Fibroblast of lung (primary cell): ENCODE measurements around the gene KRT7. TPM values are rescaled to one million over a fixed set of nuclear protein-coding genes. Genes with fewer than 3 reads are reported as not detected.

Experiments
- DNase-seq, 2 donors: peaks; one replicate each; pipeline versions ENCODE4 v3.0.0 to v3.0.0-alpha.2; 2010; ENCODE audit warnings: low read depth in 2 of 2
- H2AFZ ChIP-seq: 2 replicates; pipeline ENCODE4 v1.5.1; 2012; ENCODE audit warnings: low read length, control low read depth, inconsistent platforms
- H3K27ac ChIP-seq: 2 replicates; pipeline ENCODE4 v1.5.1; 2011; ENCODE audit warnings: low read length, control low read depth; ENCODE audit not compliant: insufficient read depth
- H3K27me3 ChIP-seq: 2 replicates; pipeline ENCODE4 v1.5.1; 2011; ENCODE audit warnings: mild to moderate bottlenecking, low read length; ENCODE audit not compliant: control insufficient read depth, insufficient read depth
- H3K36me3 ChIP-seq: 2 replicates; pipeline ENCODE4 v1.5.1; 2011; ENCODE audit warnings: low read length; ENCODE audit not compliant: control insufficient read depth, insufficient read depth
- H3K4me1 ChIP-seq: 2 replicates; pipeline ENCODE4 v1.5.1; 2011; ENCODE audit warnings: low read length; ENCODE audit not compliant: control insufficient read depth, insufficient read depth; ENCODE audit errors: extremely low read depth
- H3K4me2 ChIP-seq: 2 replicates; pipeline ENCODE4 v1.5.1; 2011; ENCODE audit warnings: low read length, control low read depth; ENCODE audit not compliant: insufficient read depth; ENCODE audit errors: extremely low read depth
- H3K4me3 ChIP-seq, 4 experiments: fragments of 200-600 bp in 1 of 4; sonication (generic) in 1 of 4; replicated peaks in 1 of 4; 2 replicates each; pipeline ENCODE4 v1.5.1; 2011 to 2016; ENCODE audit warnings: low read length in 4 of 4, low read depth in 3 of 4, mild to moderate bottlenecking in 3 of 4, control low read depth in 2 of 4, inconsistent platforms in 1 of 4, mixed read lengths in 1 of 4; ENCODE audit not compliant: insufficient read depth in 1 of 4; ENCODE audit errors: control extremely low read depth in 1 of 4
- H3K79me2 ChIP-seq: 2 replicates; pipeline ENCODE4 v1.5.1; 2012; ENCODE audit warnings: mild to moderate bottlenecking, low read length, inconsistent platforms; ENCODE audit not compliant: control insufficient read depth, insufficient read depth
- H3K9ac ChIP-seq: 2 replicates; pipeline ENCODE4 v1.5.1; 2011; ENCODE audit warnings: mild to moderate bottlenecking, low read length, control low read depth; ENCODE audit not compliant: insufficient read depth
- H3K9me3 ChIP-seq: 2 replicates; pipeline ENCODE4 v1.5.1; 2012; ENCODE audit warnings: low read depth, low read length; ENCODE audit not compliant: control insufficient read depth, insufficient read depth
- H4K20me1 ChIP-seq: 2 replicates; pipeline ENCODE4 v1.5.1; 2011; ENCODE audit warnings: low read length; ENCODE audit not compliant: control insufficient read depth, insufficient read depth; ENCODE audit errors: extremely low read depth
- CTCF ChIP-seq, 2 donors: IDR thresholded peaks in 1 of 2; conservative IDR thresholded peaks in 1 of 2; 1 replicate in 1 of 2; 2 replicates in 1 of 2; pipeline ENCODE4 v1.5.1; 2011 to 2012; ENCODE audit warnings: low read length in 2 of 2, control low read depth in 1 of 2, inconsistent platforms in 1 of 2, low read depth in 1 of 2, mild to moderate bottlenecking in 1 of 2
- EZH2 ChIP-seq: IDR thresholded peaks from 2 replicates; pipeline ENCODE4 v1.5.1; 2012; ENCODE audit warnings: low read length, control low read depth, mild to moderate bottlenecking; ENCODE audit errors: missing control alignments
- polyA plus RNA-seq, 2 donors: library from polyadenylated mRNA; depleted of rRNA in 1 of 2; stranded (reverse) in 1 of 2; unstranded in 1 of 2; fragments of >200 nt; gene quantifications; 2 replicates each; pipeline ENCODE4 v1.2.1, GENCODE V29; 2011 to 2012; ENCODE audit warnings: missing spikeins in 1 of 2
- total RNA-seq: library from RNA; depleted of rRNA; stranded (reverse); fragments of >200 nt; gene quantifications from 2 replicates; pipeline ENCODE4 v1.2.1, GENCODE V29; 2014

KRT7 gene
- total and polyA plus RNA-seq, 2 donors (not counting 1 experiment from before 2014, with no cell fraction given): 3.5 to 8.6 TPM

GRCh38 chr12:52235001-52235764, 2.1 kb downstream of the KRT7 start:
- H3K4me2 ChIP-seq: no peak overlapping the region
- no peak for DNase-seq

DNA sequence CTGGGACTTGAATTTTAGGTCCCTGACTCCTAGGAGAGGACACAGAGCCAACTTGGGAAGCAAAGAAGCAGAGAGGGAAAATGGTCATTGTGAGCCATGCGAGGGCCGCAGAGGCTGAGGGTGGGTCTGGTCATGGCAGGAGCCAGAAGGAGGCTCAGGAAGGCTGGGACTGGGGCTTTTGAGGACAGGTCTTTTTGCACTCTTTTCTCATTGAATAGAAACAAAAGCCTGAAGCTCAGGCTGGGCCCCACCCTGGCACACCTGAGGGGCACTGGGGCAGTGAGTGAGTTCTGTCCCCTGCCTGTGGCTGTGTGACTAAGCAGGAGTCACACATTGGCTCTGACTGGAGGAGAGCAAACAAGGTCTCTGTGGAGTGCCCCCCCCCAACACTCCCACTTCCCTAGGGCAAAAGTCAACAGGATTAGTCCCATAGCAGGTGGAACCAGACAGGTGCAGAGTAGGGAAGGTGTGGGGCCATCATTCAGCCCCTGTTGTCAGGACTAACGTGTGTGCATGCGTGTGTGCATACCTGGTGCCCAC, 2.8 kb downstream of the KRT7 start:
- TF ChIP-seq CTCF (conservative IDR thresholded peaks at IDR 0.05 in 1 of 2, IDR thresholded peaks at IDR 0.05 in 1 of 2; ENCODE audit: low read depth in 1 of 2, low read length in 2 of 2) (no peak), EZH2 (no peak)
- Histone ChIP-seq H3K9me3 (no peaks in the 10 kb centered on the region), H3K4me1 (peaks cover 13% of the 10 kb centered on the region), H3K4me2 (no peak overlapping the region), H3K27me3 (no peaks in the 10 kb centered on the region), H3K36me3 (no peaks in the 10 kb centered on the region), H3K79me2 (no peaks in the 10 kb centered on the region), H3K27ac (no peak overlapping the region), H3K4me3 (no peak overlapping the region), H2AFZ (no peak overlapping the region), H4K20me1 (no peaks in the 10 kb centered on the region), H3K9ac (no peak overlapping the region)
- DNase-seq: no peak

More at GRCh38 chr12:52235001-52235764, 2.1 kb downstream of the KRT7 start:
- no peak overlapping the region for H3K27ac ChIP-seq
- no peak overlapping the region for H2AFZ ChIP-seq
- H3K27me3 ChIP-seq: no peaks in the 10 kb centered on the region
- H3K9ac ChIP-seq: no peak overlapping the region
- no peaks in the 10 kb centered on the region for H4K20me1 ChIP-seq
- TF ChIP-seq EZH2 (no peak), CTCF (conservative IDR thresholded peaks at IDR 0.05 in 1 of 2, IDR thresholded peaks at IDR 0.05 in 1 of 2; ENCODE audit: low read depth in 1 of 2, low read length in 2 of 2) (no peak)
- peaks cover 18% of the 10 kb centered on the region for H3K4me1 ChIP-seq
- H3K36me3 ChIP-seq: no peaks in the 10 kb centered on the region
- H3K4me3 ChIP-seq: no peak overlapping the region
- H3K9me3 ChIP-seq: no peaks in the 10 kb centered on the region
- no peaks in the 10 kb centered on the region for H3K79me2 ChIP-seq

GRCh38 chr12:52236386-52237050, 3.5 kb downstream of the KRT7 start:
- no peaks in the 10 kb centered on the region for H3K79me2 ChIP-seq
- H3K9me3 ChIP-seq: no peaks in the 10 kb centered on the region
- TF ChIP-seq EZH2: no peak
- no peak for TF ChIP-seq CTCF (conservative IDR thresholded peaks at IDR 0.05 in 1 of 2, IDR thresholded peaks at IDR 0.05 in 1 of 2; ENCODE audit: low read depth in 1 of 2, low read length in 2 of 2)
- H4K20me1 ChIP-seq: no peaks in the 10 kb centered on the region
- H3K4me2 ChIP-seq: no peak overlapping the region
- no peaks in the 10 kb centered on the region for H3K36me3 ChIP-seq
- H3K4me1 ChIP-seq: peaks cover 6% of the 10 kb centered on the region
- no peak overlapping the region for H3K9ac ChIP-seq
- H3K27me3 ChIP-seq: no peaks in the 10 kb centered on the region
- no peak for DNase-seq
- no peak overlapping the region for H2AFZ ChIP-seq
- no peak overlapping the region for H3K4me3 ChIP-seq
- no peak overlapping the region for H3K27ac ChIP-seq
